Measurements from ENCODE around the gene ACADS. TPM values are rescaled to one million over a fixed set of nuclear protein-coding genes. Genes with fewer than 3 reads are reported as not detected.

The ACADS gene
- total and polyA plus RNA-seq, 9 of the 15 experiments (the other 6 are each of a cell fraction or from before 2014, with no cell fraction given) = 0.06 to 20.3 (median 8.8) TPM

GRCh38 chr12:120757949-120758348, 32.3 kb downstream of the ACADS start (continued):
- TF ChIP-seq TBP (optimal IDR thresholded peaks at IDR 0.05; ENCODE audit: low read depth, low read length) (no peak), RFX7 (CRISPR knock-in tag; IDR thresholded peaks at IDR 0.05) (no peak), ZNF76 (CRISPR knock-in tag; IDR thresholded peaks at IDR 0.05; ENCODE audit: borderline replicate concordance) (no peak)

- no peak overlapping the region for H2AFZ ChIP-seq (ENCODE audit: low read depth, low read length)
- ChIA-PET POLR2A (interaction anchor here (0.7 to 1.4 kb wide), 2 partner anchors 17 to 39 kb away, joined by 3 to 5 read pairs; no protein-coding TSS in a partner anchor), CTCF (ENCODE audit: low intra/inter-chr PET ratio) (no interaction called here)
- peaks cover 0 to 4% of the 10 kb centered on the region in 2 experiments; a peak in 1 of 5 replicates for H3K4me1 ChIP-seq (replicated peaks in 1 of 2; ENCODE audit: control insufficient read depth in 2 of 2, insufficient read depth in 2 of 2, low read length in 2 of 2)
- no peaks in the 10 kb centered on the region for H3K9me3 ChIP-seq (replicated peaks; ENCODE audit: control insufficient read depth, insufficient read depth, low read depth, low read length)
- no peak for FAIRE-seq
- H3K9ac ChIP-seq (ENCODE audit: insufficient read depth in 1 of 2, low read depth in 2 of 2, low read length in 2 of 2) = no peak overlapping the region
- no peaks in the 10 kb centered on the region for H3K27me3 ChIP-seq (ENCODE audit: control insufficient read depth in 2 of 2, insufficient read depth in 2 of 2, low read length in 2 of 2)
- DNase-seq (ENCODE audit: extremely low read depth in 1 of 4, low spot score in 3 of 4) = no peak
- H3K79me2 ChIP-seq (ENCODE audit: control insufficient read depth, insufficient read depth, low read length) = no peaks in the 10 kb centered on the region
- H3K9me1 ChIP-seq (ENCODE audit: control insufficient read depth, insufficient read depth, low read length) = no peaks in the 10 kb centered on the region
- no peak overlapping the region for H3K4me3 ChIP-seq
- TSS peak; percentile 28 for BruUV-seq (replicated peaks)
- peaks cover 12% of the 10 kb centered on the region; the same call in 1 of the 3 replicates for H3K36me3 ChIP-seq (ENCODE audit: control insufficient read depth, insufficient read depth, low read length)
- in situ Hi-C loops (cut with MboI) (no loop called here), intact Hi-C loops (cut with micrococcal nuclease) (no loop called here)
- ATAC-seq = peak; percentile 45; the same call in 2 of the 3 replicates
- H3K27ac ChIP-seq (ENCODE audit: extremely low read depth, low read depth, low read length) = no peak overlapping the region
- TF ChIP-seq SPI1 (IDR thresholded peaks at IDR 0.05; ENCODE audit: borderline replicate concordance, low read depth, low read length) = peak; percentile 85
- TF ChIP-seq, protein P1, sequence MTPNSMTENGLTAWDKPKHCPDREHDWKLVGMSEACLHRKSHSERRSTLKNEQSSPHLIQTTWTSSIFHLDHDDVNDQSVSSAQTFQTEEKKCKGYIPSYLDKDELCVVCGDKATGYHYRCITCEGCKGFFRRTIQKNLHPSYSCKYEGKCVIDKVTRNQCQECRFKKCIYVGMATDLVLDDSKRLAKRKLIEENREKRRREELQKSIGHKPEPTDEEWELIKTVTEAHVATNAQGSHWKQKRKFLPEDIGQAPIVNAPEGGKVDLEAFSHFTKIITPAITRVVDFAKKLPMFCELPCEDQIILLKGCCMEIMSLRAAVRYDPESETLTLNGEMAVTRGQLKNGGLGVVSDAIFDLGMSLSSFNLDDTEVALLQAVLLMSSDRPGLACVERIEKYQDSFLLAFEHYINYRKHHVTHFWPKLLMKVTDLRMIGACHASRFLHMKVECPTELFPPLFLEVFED (CRISPR knock-in tag; conservative IDR thresholded peaks at IDR 0.05) = no peak
- no peaks in the 10 kb centered on the region for H4K20me1 ChIP-seq (replicated peaks; ENCODE audit: control insufficient read depth, insufficient read depth, low read length)
- 60% methylated on average over 7 of the region's 7 CpGs for WGBS (ENCODE audit: insufficient coverage, low coverage, missing lambda C conversion rate)
- no peak overlapping the region for H3K4me2 ChIP-seq (ENCODE audit: insufficient read depth, low read length)
Observed at GRCh38 chr12:120758798-120759590, 33.4 kb downstream of the ACADS start.

Measured in K562 (cell line).